ENCODE measurements around the gene NUDT22.

GRCh38 chr11:64240435-64241240, 14.6 kb downstream of the NUDT22 start, which contains the start of gene FKBP2:
- peak in 2 of 6 experiments; percentile 8 to 45 for TF ChIP-seq CTCF (IDR thresholded peaks at IDR 0.05)
- TF ChIP-seq POLR2A (IDR thresholded peaks at IDR 0.05), result peak in 3 of 4 donors; percentile 69 to 92 (median 72)
- TF ChIP-seq EP300 (IDR thresholded peaks at IDR 0.05), result peak in 2 of 4 donors; percentile 32 to 67
- peak; percentile 96 to 97 for TF ChIP-seq POLR2AphosphoS5 (IDR thresholded peaks at IDR 0.05)
